GM12864 (cell line): ENCODE measurements around the gene LRRFIP1.

ENCODE experiments used
- DNase-seq: peaks from one replicate; pipeline ENCODE4 v3.0.0-alpha.2; 2011; ENCODE audit warnings: low read depth
- H3K4me3 ChIP-seq: 2 replicates; pipeline ENCODE4 v1.5.1; 2011; ENCODE audit warnings: mild to moderate bottlenecking, low read depth, low read length, control low read depth
- TF ChIP-seq, protein P1 (sequence below): IDR thresholded peaks from 2 replicates; pipeline ENCODE4 v1.5.1; 2011; ENCODE audit warnings: low read depth, mild to moderate bottlenecking, moderate library complexity, low read length, control low read depth, inconsistent platforms; ENCODE audit errors: missing control alignments

The LRRFIP1 gene

DNA sequence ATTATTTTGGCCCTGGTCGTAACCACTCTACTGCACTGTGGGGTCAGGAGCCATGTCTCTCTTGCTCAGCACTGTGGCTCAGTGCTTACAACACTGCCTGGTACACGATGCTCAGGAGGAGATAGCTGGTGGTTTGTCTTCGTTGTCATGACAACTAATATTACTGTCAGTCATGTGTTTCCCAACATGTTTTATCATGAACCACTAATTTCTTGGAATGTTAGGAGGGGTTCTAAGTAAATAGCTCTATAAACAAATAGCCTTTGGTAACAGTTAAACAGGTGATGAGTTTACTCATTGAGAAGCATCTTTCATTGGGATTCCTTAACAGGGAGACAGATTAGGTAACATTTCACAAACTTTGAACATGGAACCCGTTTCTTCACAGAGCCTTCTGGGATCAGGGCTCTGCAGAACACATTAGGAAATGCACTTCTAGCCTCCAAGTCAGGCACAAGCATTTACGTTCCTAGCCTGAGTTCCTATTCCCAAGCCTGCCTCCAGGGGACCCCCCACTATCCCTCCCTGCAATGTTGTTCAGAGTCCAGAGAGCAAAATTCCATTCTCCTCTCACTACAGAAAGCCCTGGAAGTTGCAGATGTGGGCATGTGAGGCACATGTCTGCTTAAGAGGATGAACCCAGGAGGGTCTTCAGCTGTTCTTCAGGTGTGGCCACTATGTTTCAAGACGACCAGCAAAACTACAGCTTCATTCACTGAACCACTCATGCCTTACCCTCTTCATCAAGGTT is 164.8 kb downstream of the LRRFIP1 start:
- DNase-seq, result no peak
- no peak overlapping the region for H3K4me3 ChIP-seq
- TF ChIP-seq, protein P1, sequence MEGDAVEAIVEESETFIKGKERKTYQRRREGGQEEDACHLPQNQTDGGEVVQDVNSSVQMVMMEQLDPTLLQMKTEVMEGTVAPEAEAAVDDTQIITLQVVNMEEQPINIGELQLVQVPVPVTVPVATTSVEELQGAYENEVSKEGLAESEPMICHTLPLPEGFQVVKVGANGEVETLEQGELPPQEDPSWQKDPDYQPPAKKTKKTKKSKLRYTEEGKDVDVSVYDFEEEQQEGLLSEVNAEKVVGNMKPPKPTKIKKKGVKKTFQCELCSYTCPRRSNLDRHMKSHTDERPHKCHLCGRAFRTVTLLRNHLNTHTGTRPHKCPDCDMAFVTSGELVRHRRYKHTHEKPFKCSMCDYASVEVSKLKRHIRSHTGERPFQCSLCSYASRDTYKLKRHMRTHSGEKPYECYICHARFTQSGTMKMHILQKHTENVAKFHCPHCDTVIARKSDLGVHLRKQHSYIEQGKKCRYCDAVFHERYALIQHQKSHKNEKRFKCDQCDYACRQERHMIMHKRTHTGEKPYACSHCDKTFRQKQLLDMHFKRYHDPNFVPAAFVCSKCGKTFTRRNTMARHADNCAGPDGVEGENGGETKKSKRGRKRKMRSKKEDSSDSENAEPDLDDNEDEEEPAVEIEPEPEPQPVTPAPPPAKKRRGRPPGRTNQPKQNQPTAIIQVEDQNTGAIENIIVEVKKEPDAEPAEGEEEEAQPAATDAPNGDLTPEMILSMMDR, result no peak

DNA sequence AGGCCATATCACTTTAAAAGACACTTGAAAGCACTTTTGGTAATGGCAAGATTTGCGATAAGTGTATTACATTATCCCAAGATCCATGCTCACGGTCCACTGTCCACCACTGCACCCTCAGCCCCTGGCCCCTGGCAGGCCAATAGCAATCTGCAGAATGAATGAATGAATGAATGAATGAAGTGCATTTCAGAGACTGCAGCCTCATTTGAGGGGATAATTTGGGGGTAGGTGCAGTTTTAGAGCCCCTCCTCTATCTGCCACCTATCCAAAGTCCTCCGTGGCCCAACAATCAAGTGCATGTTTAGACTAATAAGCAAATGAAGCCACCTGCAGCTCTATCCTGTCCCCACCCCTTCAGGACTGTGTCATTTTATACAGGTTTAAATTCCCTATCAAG is 169.9 kb downstream of the LRRFIP1 start:
- H3K4me3 ChIP-seq, result no peak overlapping the region
- DNase-seq, result no peak
- TF ChIP-seq, protein P1, result no peak

DNA sequence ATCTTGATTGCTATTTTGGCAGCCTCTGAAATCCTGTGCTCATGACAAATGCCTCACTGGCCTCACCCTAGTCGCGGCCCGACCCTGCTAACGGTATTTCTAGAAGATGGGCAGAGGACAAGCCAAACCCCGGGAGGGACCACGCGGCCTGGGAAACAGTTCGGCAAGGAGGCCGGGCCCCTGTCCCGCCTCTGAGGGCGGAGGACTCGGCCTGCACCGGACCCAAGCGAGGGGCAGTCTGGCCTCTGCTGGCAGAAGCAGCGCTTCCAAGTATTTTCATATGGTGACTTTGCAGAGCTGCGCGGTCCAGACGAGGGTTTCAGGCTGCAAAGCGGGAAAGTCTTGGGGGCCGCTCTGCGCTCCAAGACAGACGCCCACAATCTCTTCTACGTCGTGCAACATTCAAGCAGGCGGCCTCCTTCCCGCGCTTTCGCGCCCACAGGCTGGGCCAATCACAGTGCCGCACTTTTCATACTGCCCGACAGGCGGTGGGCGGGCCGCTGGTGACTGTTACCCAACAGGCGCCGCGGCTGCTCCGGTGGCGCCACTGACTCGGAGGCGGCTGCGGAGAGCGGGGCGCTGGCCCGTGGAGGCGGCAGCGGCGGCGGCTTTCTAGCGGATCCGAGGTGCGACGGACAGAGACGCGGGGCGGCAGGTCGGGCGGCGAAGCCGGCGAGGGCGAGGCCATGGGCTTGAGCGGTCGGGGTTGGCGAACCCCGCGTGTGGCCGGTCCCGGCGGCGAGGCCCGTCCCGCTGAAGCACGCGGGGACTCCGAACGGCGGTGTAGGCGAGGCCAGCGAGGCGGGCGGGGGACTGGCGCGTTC is 171.1 kb downstream of the LRRFIP1 start, which contains the start of gene RBM44:
RBM44 (plus strand) TSS at position 544 of the 824 bp plus-strand sequence. CDS start 14,831 bp downstream, outside the sequence.
- TF ChIP-seq, protein P1, result no peak
- no peak for DNase-seq
- H3K4me3 ChIP-seq, result no peak within 1 kb of the TSS

DNA sequence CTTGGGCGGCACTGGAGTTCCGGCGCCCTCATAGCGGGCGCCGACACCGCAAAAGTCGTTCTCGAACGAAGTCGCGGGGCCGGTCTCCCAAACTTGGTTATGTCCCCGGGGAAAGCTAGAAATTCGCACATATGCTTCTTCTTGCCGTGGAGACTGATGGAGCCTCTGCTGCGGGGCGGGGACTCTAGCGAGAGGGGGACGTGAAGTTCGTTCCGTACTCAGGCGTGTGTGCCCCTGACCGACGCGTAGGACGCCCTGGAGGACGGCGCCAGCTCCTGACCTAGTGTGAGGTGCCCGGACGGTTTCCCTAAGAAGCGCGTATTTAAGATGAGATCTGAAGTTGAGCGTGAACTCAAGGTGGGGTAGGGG is 171.7 kb downstream of the LRRFIP1 start:
- DNase-seq, result no peak
- TF ChIP-seq, protein P1, result no peak
- H3K4me3 ChIP-seq, result no peak overlapping the region

DNA sequence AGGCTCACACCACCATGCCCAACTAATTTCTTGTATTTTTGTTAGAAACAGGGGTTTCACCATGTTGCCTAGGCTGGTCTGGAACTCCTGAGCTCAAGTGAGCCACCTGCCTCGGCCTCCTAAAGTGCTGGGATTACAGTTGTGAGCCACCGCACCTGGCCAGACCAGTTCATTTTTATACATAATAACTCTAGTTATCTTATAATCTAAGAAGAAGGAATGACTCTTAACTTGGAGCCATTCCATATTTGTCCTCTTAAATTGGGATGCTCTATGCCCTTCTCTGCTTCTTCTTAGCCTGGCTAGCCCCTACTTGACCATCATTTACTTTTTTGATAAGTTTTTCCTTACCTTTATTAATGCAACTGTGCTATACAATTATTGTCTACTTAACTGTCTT is 174.1 kb downstream of the LRRFIP1 start:
- DNase-seq, result no peak
- TF ChIP-seq, protein P1, result no peak
- no peak overlapping the region for H3K4me3 ChIP-seq

DNA sequence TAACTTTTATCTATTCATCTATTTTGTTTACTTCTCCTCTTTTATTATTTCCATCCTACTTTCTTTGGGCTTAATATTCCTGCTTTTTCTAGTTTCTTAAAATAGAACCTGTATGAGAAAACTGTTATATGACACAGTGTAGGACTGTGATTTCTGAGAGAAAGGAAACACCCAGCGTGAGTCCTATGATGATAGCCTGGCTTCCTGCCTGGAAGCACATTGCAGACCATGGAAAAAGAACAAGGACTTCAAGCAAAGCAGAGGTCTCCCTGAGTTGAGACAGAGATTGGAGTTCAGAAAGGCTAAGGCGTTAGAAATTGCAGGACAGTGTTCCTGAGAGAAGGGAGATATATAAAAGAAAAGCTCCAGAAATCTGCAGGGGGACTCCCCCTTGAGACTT is 178.9 kb downstream of the LRRFIP1 start:
- no peak for DNase-seq
- TF ChIP-seq, protein P1, result no peak
- H3K4me3 ChIP-seq, result no peak overlapping the region
